Measurements from ENCODE around the gene STIMATE. TPM values are rescaled to one million over a fixed set of nuclear protein-coding genes. Genes with fewer than 3 reads are reported as not detected.

The STIMATE gene
- total RNA-seq, 1 donor from 2014 or later = 17.6 TPM

GRCh38 chr3:52874864-52875587 lies 22.3 kb downstream of the STIMATE start:
- Mint-ChIP-seq H3K27me3 (ENCODE audit: low read depth) (no peaks in the 10 kb centered on the region), H3K36me3 (ENCODE audit: low read depth) (no peaks in the 10 kb centered on the region), H3K4me3 (ENCODE audit: low read depth) (no peak overlapping the region), H3K27ac (peak overlapping the region; percentile 42), H3K4me1 (ENCODE audit: low read depth) (peaks cover 27% of the 10 kb centered on the region), H3K9me3 (no peaks in the 10 kb centered on the region)
- DNase-seq (ENCODE audit: low spot score) = no peak
- intact Hi-C loops (cut with micrococcal nuclease) = no loop called here

- Mint-ChIP-seq H3K27me3 (ENCODE audit: low read depth) (no peaks in the 10 kb centered on the region), H3K36me3 (ENCODE audit: low read depth) (no peaks in the 10 kb centered on the region), H3K4me1 (ENCODE audit: low read depth) (peaks cover 26% of the 10 kb centered on the region), H3K4me3 (ENCODE audit: low read depth) (no peak overlapping the region), H3K27ac (no peak overlapping the region), H3K9me3 (no peaks in the 10 kb centered on the region)
- DNase-seq (ENCODE audit: low spot score) = no peak
- intact Hi-C loops (cut with micrococcal nuclease) = no loop called here
Observed at GRCh38 chr3:52874160-52874701, 23.1 kb downstream of the STIMATE start.

- intact Hi-C loops (cut with micrococcal nuclease) = no loop called here
- no peaks in the 10 kb centered on the region for H3K27me3 Mint-ChIP-seq (ENCODE audit: low read depth)
- H3K27ac Mint-ChIP-seq = peak overlapping the region; percentile 39
- no peaks in the 10 kb centered on the region for H3K9me3 Mint-ChIP-seq
- H3K4me3 Mint-ChIP-seq (ENCODE audit: low read depth) = no peak overlapping the region
- H3K36me3 Mint-ChIP-seq (ENCODE audit: low read depth) = no peaks in the 10 kb centered on the region
- DNase-seq (ENCODE audit: low spot score) = no peak
- peaks cover 26% of the 10 kb centered on the region for H3K4me1 Mint-ChIP-seq (ENCODE audit: low read depth)
Observed at GRCh38 chr3:52873433-52874159, 23.8 kb downstream of the STIMATE start.

- DNase-seq (ENCODE audit: low spot score) = no peak
- Mint-ChIP-seq H3K27ac (no peak overlapping the region), H3K4me3 (ENCODE audit: low read depth) (no peak overlapping the region), H3K36me3 (ENCODE audit: low read depth) (no peaks in the 10 kb centered on the region), H3K9me3 (no peaks in the 10 kb centered on the region), H3K4me1 (ENCODE audit: low read depth) (peaks cover 26% of the 10 kb centered on the region), H3K27me3 (ENCODE audit: low read depth) (no peaks in the 10 kb centered on the region)
- intact Hi-C loops (cut with micrococcal nuclease) = no loop called here
Observed at GRCh38 chr3:52872245-52872644, 25.1 kb downstream of the STIMATE start.

- no peaks in the 10 kb centered on the region for H3K27me3 Mint-ChIP-seq (ENCODE audit: low read depth)
- DNase-seq (ENCODE audit: low spot score) = no peak
- H3K27ac Mint-ChIP-seq = no peak overlapping the region
- intact Hi-C loops (cut with micrococcal nuclease) = no loop called here
- H3K4me1 Mint-ChIP-seq (ENCODE audit: low read depth) = peaks cover 26% of the 10 kb centered on the region
- no peaks in the 10 kb centered on the region for H3K9me3 Mint-ChIP-seq
- no peaks in the 10 kb centered on the region for H3K36me3 Mint-ChIP-seq (ENCODE audit: low read depth)
- no peak overlapping the region for H3K4me3 Mint-ChIP-seq (ENCODE audit: low read depth)
Observed at GRCh38 chr3:52871761-52872160, 25.6 kb downstream of the STIMATE start.

DNA sequence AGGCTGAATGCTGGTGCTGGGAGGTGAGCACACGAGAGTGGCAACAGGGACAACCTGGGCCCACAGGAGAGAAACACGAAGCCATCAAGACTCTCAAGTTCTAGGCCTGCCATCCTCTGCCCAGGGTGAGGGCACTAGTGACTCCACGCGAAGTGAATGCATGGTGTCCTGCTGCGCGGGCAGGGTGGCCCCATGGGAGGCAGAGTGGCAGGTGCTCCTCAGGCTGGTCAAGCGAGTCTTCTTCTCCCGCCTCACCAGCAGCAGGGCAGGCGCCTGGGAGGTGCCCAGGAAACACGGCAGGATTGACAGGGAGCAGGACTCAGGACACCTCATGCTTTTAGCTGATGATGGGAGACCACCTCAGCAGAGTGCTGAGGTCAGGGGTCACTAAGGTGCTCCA lies 26.9 kb downstream of the STIMATE start:
- DNase-seq (ENCODE audit: low spot score) = no peak
- Mint-ChIP-seq H3K4me3 (ENCODE audit: low read depth) (no peak overlapping the region), H3K27me3 (ENCODE audit: low read depth) (no peaks in the 10 kb centered on the region), H3K4me1 (ENCODE audit: low read depth) (peaks cover 24% of the 10 kb centered on the region), H3K27ac (no peak overlapping the region), H3K9me3 (peaks cover 4% of the 10 kb centered on the region), H3K36me3 (ENCODE audit: low read depth) (peaks cover 2% of the 10 kb centered on the region)
- intact Hi-C loops (cut with micrococcal nuclease) = no loop called here

DNA sequence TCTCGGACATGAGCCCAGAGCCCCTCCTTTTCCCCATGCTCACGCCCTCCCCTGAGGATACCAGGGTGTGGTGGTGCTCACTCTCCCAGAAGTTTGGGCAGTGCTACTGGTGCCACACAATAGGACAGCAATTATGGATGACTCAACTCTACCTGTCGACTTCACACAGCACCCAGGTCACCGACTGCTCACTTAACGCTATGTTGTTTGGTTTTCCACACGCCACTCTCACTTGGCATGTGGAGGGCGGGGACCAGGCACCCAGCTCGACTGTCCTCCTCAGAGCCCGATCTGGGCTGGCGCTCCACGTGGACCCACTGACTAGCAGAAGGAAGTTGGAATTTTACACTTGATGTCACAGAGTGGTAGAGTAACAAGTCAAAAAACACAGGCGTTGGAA lies 30.9 kb downstream of the STIMATE start:
- intact Hi-C loops (cut with micrococcal nuclease) = no loop called here
- H3K27me3 Mint-ChIP-seq (ENCODE audit: low read depth) = no peaks in the 10 kb centered on the region
- no peak overlapping the region for H3K27ac Mint-ChIP-seq
- no peak for DNase-seq (ENCODE audit: low spot score)
- peaks cover 7% of the 10 kb centered on the region for H3K36me3 Mint-ChIP-seq (ENCODE audit: low read depth)
- peaks cover 5% of the 10 kb centered on the region for H3K4me1 Mint-ChIP-seq (ENCODE audit: low read depth)
- peaks cover 7% of the 10 kb centered on the region for H3K9me3 Mint-ChIP-seq
- no peak overlapping the region for H3K4me3 Mint-ChIP-seq (ENCODE audit: low read depth)

DNA sequence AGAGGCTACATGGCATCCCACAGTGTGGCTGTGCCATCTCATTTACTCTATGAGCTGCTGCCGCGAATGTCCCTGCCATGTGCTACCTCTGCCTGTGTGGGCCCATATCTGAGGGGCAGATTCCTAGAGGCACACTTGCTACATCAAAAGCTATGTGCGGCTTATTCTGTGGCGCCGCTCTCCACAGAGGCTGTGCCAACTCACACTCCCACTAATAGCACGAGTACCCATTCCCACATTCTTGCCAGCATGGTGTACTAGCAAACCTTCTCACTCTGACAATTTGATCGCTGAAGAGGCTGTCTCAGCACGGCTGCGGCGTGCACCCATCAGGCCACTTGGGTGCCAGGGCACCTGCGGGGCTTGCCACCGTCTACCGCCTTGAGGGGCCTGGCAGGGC lies 31.4 kb downstream of the STIMATE start:
- H3K27ac Mint-ChIP-seq = no peak overlapping the region
- H3K27me3 Mint-ChIP-seq (ENCODE audit: low read depth) = no peaks in the 10 kb centered on the region
- intact Hi-C loops (cut with micrococcal nuclease) = no loop called here
- H3K36me3 Mint-ChIP-seq (ENCODE audit: low read depth) = peaks cover 7% of the 10 kb centered on the region
- no peak overlapping the region for H3K4me3 Mint-ChIP-seq (ENCODE audit: low read depth)
- no peak for DNase-seq (ENCODE audit: low spot score)
- H3K4me1 Mint-ChIP-seq (ENCODE audit: low read depth) = peaks cover 4% of the 10 kb centered on the region
- H3K9me3 Mint-ChIP-seq = peaks cover 7% of the 10 kb centered on the region

DNA sequence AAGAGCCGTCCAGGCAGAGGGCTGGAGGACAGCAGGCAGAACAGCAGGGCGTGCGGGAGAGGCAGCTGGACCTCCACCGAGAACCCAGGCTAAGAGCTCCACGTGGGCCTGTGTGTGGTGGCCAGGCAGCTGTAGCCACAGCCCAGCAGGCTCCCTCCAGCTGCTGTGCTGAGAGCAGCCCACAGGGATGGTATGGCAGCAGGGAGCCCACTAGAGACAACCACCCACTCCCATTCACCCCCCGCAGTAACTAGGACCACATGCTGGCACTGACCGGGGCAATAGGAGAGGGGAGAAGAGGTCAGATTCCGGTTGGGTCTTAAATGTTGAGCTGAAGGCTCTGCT lies 37.0 kb downstream of the STIMATE start:
- H3K4me3 Mint-ChIP-seq (ENCODE audit: low read depth) = no peak overlapping the region

DNA sequence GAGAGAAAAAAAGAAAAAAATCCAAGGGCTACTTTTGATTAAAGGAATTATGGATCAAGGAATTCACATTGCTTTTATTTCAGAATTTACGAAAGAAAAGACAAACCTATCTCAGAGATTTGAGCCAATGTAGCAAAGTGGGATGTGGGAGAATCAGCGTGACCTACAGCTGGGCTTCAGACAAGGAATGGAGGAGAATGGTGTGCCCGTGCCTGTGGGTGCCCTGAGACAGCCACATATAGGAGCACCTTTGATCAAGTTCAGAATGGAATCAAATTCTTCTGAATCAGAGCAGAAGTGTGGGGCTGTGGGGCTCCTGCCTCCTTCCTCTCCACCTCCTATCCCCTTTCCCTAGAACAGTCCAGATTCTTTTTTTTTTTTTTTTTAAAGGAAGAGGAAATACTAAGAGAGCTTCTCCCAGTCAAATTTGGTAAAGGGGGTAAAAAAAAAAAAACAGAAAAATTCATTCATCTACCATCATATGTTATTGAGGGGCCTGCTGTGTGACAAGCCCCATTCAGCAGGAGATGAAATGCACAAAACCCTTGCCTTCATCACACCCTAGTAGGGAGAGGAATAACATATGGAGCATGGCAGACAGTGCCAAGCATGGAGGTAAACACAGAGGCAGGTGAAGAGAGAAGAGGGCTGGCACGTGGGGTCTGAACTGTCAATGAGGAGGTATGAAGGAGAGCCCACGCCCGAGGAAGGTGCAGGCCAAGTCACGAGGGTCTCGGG lies 37.5 kb downstream of the STIMATE start:
- no peak for DNase-seq (ENCODE audit: low spot score)
- intact Hi-C loops (cut with micrococcal nuclease) = no loop called here
- H3K4me1 Mint-ChIP-seq (ENCODE audit: low read depth) = no peaks in the 10 kb centered on the region
- peaks cover 3% of the 10 kb centered on the region for H3K9me3 Mint-ChIP-seq
- no peak overlapping the region for H3K4me3 Mint-ChIP-seq (ENCODE audit: low read depth)
- H3K36me3 Mint-ChIP-seq (ENCODE audit: low read depth) = peaks cover 5% of the 10 kb centered on the region
- no peak overlapping the region for H3K27ac Mint-ChIP-seq
- no peaks in the 10 kb centered on the region for H3K27me3 Mint-ChIP-seq (ENCODE audit: low read depth)

More for the DNA sequence above, 37.0 kb downstream of the STIMATE start:
- intact Hi-C loops (cut with micrococcal nuclease) = no loop called here
- Mint-ChIP-seq H3K4me1 (ENCODE audit: low read depth) (no peaks in the 10 kb centered on the region), H3K27ac (no peak overlapping the region), H3K36me3 (ENCODE audit: low read depth) (peaks cover 5% of the 10 kb centered on the region), H3K27me3 (ENCODE audit: low read depth) (no peaks in the 10 kb centered on the region), H3K9me3 (peaks cover 3% of the 10 kb centered on the region)
- no peak for DNase-seq (ENCODE audit: low spot score)

DNA sequence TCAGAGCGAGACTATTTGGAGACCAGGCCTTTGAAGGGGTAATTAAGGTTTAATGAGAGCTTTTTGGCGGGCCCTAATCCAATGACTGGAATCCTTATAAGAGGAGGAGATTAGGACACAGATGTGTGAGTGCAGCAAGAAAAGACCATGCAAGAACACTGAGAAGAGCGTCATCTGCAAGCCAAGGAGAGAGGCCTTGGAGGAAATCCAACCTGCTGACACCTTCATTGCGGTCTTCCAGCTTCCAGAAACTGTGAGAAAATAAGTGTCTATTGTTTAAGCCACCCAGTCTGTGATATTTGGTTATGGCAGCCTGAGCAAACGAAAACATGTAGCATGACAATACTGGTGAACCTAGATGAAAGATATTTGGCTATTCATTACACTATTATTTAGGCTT lies 39.5 kb downstream of the STIMATE start:
- peaks cover 3% of the 10 kb centered on the region for H3K36me3 Mint-ChIP-seq (ENCODE audit: low read depth)
- no peak overlapping the region for H3K27ac Mint-ChIP-seq
- H3K4me1 Mint-ChIP-seq (ENCODE audit: low read depth) = no peaks in the 10 kb centered on the region
- H3K4me3 Mint-ChIP-seq (ENCODE audit: low read depth) = no peak overlapping the region
- intact Hi-C loops (cut with micrococcal nuclease) = no loop called here
- H3K9me3 Mint-ChIP-seq = peaks cover 3% of the 10 kb centered on the region
- H3K27me3 Mint-ChIP-seq (ENCODE audit: low read depth) = no peaks in the 10 kb centered on the region
- DNase-seq (ENCODE audit: low spot score) = no peak

DNA sequence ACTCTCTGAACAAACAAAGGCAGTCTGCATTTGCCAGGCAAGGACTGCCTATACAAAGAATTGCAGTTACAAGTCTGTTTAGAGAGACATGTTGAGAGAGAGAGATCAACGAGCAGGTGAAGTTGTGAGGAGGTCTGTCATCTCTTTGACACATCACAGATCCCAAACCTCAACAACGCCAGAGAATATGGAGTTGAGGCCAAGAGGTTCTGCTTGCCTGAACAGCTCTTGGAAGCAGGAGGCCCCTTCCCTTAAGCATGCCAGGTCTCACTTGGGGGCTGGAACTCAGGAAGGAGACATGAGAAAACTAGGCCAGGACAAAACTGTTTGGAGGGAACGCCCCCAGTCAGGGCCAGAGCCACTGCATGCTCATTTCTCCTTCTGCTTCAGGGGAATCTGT lies 40.2 kb downstream of the STIMATE start:
- H3K4me3 Mint-ChIP-seq (ENCODE audit: low read depth) = no peak overlapping the region
- H3K27ac Mint-ChIP-seq = no peak overlapping the region
- no peaks in the 10 kb centered on the region for H3K4me1 Mint-ChIP-seq (ENCODE audit: low read depth)
- H3K27me3 Mint-ChIP-seq (ENCODE audit: low read depth) = no peaks in the 10 kb centered on the region
- intact Hi-C loops (cut with micrococcal nuclease) = no loop called here
- no peaks in the 10 kb centered on the region for H3K9me3 Mint-ChIP-seq
- no peak for DNase-seq (ENCODE audit: low spot score)
- peaks cover under 1% of the 10 kb centered on the region for H3K36me3 Mint-ChIP-seq (ENCODE audit: low read depth)

DNA sequence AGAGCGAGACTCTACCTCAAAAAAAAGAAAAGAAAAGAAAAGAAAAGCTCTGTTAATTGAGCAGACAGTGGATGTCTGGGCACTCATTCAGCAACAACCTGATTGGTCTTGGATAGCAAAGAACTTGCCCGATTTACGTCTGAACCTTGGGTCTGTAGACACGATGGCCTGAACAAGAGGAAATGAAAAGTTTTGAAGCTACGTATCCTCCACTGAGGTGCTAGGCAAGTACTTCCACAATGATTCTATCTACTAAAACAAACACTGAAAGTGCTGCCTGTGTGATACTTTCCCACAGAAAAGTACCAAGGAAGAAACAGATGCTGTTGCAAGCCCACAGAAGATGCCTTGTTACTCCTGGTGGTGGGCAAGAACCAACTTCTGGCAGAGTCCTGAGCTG lies 40.7 kb downstream of the STIMATE start:
- H3K27me3 Mint-ChIP-seq (ENCODE audit: low read depth) = no peaks in the 10 kb centered on the region
- intact Hi-C loops (cut with micrococcal nuclease) = no loop called here
- H3K27ac Mint-ChIP-seq = no peak overlapping the region
- no peak overlapping the region for H3K4me3 Mint-ChIP-seq (ENCODE audit: low read depth)
- H3K9me3 Mint-ChIP-seq = no peaks in the 10 kb centered on the region
- H3K36me3 Mint-ChIP-seq (ENCODE audit: low read depth) = peaks cover 5% of the 10 kb centered on the region
- no peak for DNase-seq (ENCODE audit: low spot score)
- no peaks in the 10 kb centered on the region for H3K4me1 Mint-ChIP-seq (ENCODE audit: low read depth)

All from activated T-helper 2 cell treated with anti-CD3 and anti-CD28 coated beads, Interferon-gamma antibody, Interleukin-2, Interleukin-4, amounts not matched to agents 10 μg/mL and 5 μg/mL and 100 μg/mL, durations not matched to agents 14 hours and 24 hours and 36 hours (primary cell).